Measurements from ENCODE around the gene MARCOL. TPM values are rescaled to one million over a fixed set of nuclear protein-coding genes. Genes with fewer than 3 reads are reported as not detected.

Gene MARCOL, protein sequence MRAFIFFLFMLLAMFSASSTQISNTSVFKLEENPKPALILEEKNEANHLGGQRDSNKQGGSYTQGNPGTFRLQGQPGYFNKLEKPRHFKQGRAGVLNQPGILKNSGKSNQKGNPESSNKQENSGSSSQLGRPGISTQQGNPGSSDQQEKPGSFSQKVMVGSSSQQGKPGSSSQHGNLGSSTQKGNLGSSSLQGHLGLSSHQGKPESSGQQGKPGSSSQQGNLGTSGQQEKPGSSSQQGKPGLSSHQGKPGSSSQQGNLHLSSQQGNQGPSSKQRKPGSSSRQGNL
- total RNA-seq, result not detected

DNA sequence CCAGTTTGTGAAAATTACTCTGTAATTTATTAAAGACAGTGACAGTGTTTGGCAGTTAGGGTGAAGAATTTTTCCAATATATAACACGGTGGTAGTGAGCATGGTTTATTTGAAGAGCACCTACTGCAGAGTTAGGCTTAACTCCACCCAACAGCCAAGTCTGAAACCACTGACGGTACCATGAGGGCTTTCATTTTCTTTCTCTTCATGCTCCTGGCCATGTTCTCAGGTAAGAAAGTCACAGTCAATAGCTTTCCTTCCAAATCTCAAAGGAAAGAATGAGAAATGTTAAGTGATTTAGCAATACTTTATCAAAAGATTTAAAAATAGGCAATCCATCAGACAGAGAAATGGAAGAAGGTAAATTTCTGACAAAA is at the start of gene MARCOL:
MARCOL (plus strand) TSS at position 108 of the 377 bp plus-strand sequence; CDS start at position 181, 73 bp downstream.

DNA sequence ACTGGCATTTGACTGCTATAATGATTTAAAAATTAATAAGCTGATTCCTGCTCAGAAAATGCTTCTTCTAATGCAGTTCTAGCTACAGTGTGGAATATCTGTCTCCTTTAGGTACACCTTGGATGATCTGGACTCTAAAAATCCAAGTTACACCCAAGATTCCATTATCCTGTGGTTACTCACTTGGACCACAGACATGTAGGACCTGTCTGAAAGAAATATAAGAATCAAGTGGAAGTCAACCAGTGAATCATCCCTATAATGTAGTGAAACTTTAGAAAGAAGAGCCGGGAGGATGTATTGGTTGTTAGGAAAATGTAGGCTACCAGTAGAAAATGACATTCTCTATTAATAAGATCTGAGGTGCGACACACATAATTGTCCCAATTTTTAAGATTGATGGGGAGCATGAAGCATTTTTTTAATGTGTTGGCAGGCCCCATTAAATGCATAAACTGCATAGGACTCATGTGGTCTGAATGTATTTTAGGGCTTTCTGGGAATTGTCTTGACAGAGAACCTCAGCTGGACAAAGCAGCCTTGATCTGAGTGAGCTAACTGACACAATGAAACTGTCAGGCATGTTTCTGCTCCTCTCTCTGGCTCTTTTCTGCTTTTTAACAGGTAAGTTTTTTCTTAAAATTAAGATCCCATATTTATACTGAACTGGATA is 35.7 kb upstream of the MARCOL start, which contains the start of gene SPINK6:
SPINK6 (plus strand) TSS at position 512 of the 673 bp plus-strand sequence; CDS start at position 567, 55 bp downstream.

DNA sequence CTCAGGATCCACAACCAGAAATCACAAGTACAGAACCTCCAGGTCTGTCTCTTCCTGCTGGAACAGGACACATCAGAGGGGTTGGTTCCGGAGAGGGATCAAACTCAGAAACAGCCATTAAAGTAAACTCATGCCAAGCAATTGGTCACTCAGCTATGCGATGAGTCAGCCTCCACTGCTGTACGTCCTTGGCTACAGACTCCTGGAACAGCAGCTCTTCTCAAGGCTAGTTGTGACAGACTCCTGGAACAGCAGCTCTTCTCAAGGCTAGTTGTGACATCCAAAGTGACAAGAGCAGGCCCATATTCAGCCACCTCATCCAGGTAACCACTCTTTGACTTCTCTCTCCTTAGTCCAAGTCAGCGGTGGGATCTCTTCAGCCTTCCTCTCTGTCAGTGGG is 30.2 kb downstream of the MARCOL start, which contains the start of gene SPINK13:
SPINK13 (plus strand) TSS at position 229 of the 400 bp plus-strand sequence. CDS start 1,279 bp downstream, outside the sequence.

Small RNA genes lying within 50 kb of the gene (small RNA-seq; reads per million reads assigned to genes)
- not detected for gene HMGN1P16 (ENCODE audit: low replicate concordance)

Other genes with a start within 250 kb of the MARCOL start
- gene SPINK5, start 174.5 kb upstream of the MARCOL start, total RNA-seq, result not detected
- not detected for gene SPINK14, start 70.0 kb upstream of the MARCOL start, total RNA-seq
- gene SPINK6, start 35.5 kb upstream of the MARCOL start, total RNA-seq, result not detected
- not detected for gene SPINK13, start 30.3 kb downstream of the MARCOL start, total RNA-seq
- gene SPINK7, start 73.9 kb downstream of the MARCOL start, total RNA-seq, result not detected
- not detected for gene SPINK9, start 97.0 kb downstream of the MARCOL start, total RNA-seq
- 129 TPM for gene FBXO38, start 145.4 kb downstream of the MARCOL start, total RNA-seq

Measured in parietal lobe (tissue), 2 donors.